ENCODE data around the gene NTM.

Gene NTM

GRCh38 chr11:132056689-132057088, 686.3 kb downstream of the NTM start:
- no peak overlapping the region for H3K4me3 ChIP-seq (ENCODE audit: low read depth, low read length)
- no peak for TF ChIP-seq CTCF (IDR thresholded peaks at IDR 0.05; ENCODE audit: low read depth, low read length)
- in situ Hi-C loops (cut with HindIII; ENCODE audit: low sequenced_read_pairs), result no loop called here
- DNase-seq (ENCODE audit: low read depth, low spot score), result peak; percentile 74

GRCh38 chr11:132057266-132057665, 686.9 kb downstream of the NTM start:
- in situ Hi-C loops (cut with HindIII; ENCODE audit: low sequenced_read_pairs), result no loop called here
- no peak overlapping the region for H3K4me3 ChIP-seq (ENCODE audit: low read depth, low read length)
- DNase-seq (ENCODE audit: low read depth, low spot score), result no peak
- no peak for TF ChIP-seq CTCF (IDR thresholded peaks at IDR 0.05; ENCODE audit: low read depth, low read length)

- no peak for TF ChIP-seq CTCF (IDR thresholded peaks at IDR 0.05; ENCODE audit: low read depth, low read length)
- no peak overlapping the region for H3K4me3 ChIP-seq (ENCODE audit: low read depth, low read length)
- in situ Hi-C loops (cut with HindIII; ENCODE audit: low sequenced_read_pairs), result no loop called here
- DNase-seq (ENCODE audit: low read depth, low spot score), result peak; percentile 51
Observed at GRCh38 chr11:132058211-132058772, 687.9 kb downstream of the NTM start.

GRCh38 chr11:132060567-132060966, 690.2 kb downstream of the NTM start:
- no peak overlapping the region for H3K4me3 ChIP-seq (ENCODE audit: low read depth, low read length)
- in situ Hi-C loops (cut with HindIII; ENCODE audit: low sequenced_read_pairs), result no loop called here

GRCh38 chr11:132062031-132062430, 691.6 kb downstream of the NTM start:
- TF ChIP-seq CTCF (IDR thresholded peaks at IDR 0.05; ENCODE audit: low read depth, low read length), result no peak
- DNase-seq (ENCODE audit: low read depth, low spot score), result peak; percentile 73
- H3K4me3 ChIP-seq (ENCODE audit: low read depth, low read length), result no peak overlapping the region
- in situ Hi-C loops (cut with HindIII; ENCODE audit: low sequenced_read_pairs), result no loop called here

More at GRCh38 chr11:132060567-132060966, 690.2 kb downstream of the NTM start:
- no peak for DNase-seq (ENCODE audit: low read depth, low spot score)
- TF ChIP-seq CTCF (IDR thresholded peaks at IDR 0.05; ENCODE audit: low read depth, low read length), result no peak

GRCh38 chr11:132062541-132062940, 692.1 kb downstream of the NTM start:
- H3K4me3 ChIP-seq (ENCODE audit: low read depth, low read length), result no peak overlapping the region
- DNase-seq (ENCODE audit: low read depth, low spot score), result peak; percentile 83
- in situ Hi-C loops (cut with HindIII; ENCODE audit: low sequenced_read_pairs), result no loop called here
- TF ChIP-seq CTCF (IDR thresholded peaks at IDR 0.05; ENCODE audit: low read depth, low read length), result no peak

All from astrocyte of the spinal cord (primary cell).